ENCODE measurements around the gene DKKL1.

Gene DKKL1

GRCh38 chr19:49419173-49419572 is 55.5 kb downstream of the DKKL1 start:
- Mint-ChIP-seq H3K4me3 (no peak overlapping the region), H3K9me3 (peaks cover 3% of the 10 kb centered on the region), H3K27me3 (ENCODE audit: low read depth) (peaks cover 76% of the 10 kb centered on the region), H3K27ac (no peak overlapping the region), H3K36me3 (ENCODE audit: low read depth) (no peaks in the 10 kb centered on the region), H3K4me1 (peaks cover 46% of the 10 kb centered on the region)
- TF ChIP-seq, protein P1, sequence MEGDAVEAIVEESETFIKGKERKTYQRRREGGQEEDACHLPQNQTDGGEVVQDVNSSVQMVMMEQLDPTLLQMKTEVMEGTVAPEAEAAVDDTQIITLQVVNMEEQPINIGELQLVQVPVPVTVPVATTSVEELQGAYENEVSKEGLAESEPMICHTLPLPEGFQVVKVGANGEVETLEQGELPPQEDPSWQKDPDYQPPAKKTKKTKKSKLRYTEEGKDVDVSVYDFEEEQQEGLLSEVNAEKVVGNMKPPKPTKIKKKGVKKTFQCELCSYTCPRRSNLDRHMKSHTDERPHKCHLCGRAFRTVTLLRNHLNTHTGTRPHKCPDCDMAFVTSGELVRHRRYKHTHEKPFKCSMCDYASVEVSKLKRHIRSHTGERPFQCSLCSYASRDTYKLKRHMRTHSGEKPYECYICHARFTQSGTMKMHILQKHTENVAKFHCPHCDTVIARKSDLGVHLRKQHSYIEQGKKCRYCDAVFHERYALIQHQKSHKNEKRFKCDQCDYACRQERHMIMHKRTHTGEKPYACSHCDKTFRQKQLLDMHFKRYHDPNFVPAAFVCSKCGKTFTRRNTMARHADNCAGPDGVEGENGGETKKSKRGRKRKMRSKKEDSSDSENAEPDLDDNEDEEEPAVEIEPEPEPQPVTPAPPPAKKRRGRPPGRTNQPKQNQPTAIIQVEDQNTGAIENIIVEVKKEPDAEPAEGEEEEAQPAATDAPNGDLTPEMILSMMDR (IDR thresholded peaks at IDR 0.05; ENCODE audit: unreplicated experiment in 3 of 3), result no peak

GRCh38 chr19:49420227-49420626 is 56.5 kb downstream of the DKKL1 start:
- peaks cover 86% of the 10 kb centered on the region for H3K27me3 Mint-ChIP-seq (ENCODE audit: low read depth)
- peaks cover 45% of the 10 kb centered on the region for H3K4me1 Mint-ChIP-seq

DNA sequence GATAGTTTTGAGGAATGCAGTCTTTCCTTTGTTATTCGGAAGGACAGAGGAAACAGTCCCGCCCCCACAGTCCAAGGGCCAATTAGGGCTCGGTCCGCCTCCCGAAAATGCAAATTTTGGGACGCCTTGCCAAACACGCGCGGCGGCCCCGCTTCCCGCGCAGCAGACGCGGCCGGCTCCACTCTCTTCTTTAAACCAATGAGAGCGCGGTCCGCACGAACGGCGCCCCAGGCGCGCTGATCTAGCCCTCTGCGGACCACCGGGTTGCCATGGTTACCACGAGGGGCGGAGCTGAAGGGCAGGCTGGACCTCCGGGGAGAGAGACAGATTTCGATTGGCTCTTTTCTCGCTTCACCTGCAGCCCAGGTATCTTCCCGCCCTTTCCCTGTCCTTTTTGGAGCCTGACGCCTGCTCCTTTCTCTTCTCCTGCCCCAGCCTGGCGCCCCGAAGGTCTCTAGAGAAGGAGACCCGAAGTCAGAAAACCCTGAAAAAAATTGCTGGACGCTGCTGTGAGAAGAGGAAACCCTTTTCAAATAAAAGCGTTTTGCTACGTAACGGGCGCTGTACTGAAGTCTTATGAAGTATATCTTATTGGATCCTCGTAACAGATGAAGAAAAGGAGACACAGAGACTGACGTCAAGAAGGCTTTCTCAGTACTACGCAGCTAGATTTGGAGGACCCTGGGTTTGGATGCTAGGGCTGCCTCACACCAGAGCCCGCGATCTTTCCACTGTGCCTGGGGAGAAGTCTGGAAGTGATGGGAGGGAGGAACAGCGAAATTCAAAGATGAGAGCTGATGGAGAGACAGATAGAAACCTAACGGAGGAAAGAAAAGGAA is 57.6 kb downstream of the DKKL1 start:
- peak overlapping the region; percentile 24 to 29 (median 29) for H3K4me3 Mint-ChIP-seq
- no peak overlapping the region for H3K27ac Mint-ChIP-seq
- peaks cover 42% of the 10 kb centered on the region for H3K4me1 Mint-ChIP-seq
- peaks cover 3% of the 10 kb centered on the region for H3K9me3 Mint-ChIP-seq
- TF ChIP-seq, protein P1 (IDR thresholded peaks at IDR 0.05; ENCODE audit: unreplicated experiment in 3 of 3), result no peak
- H3K27me3 Mint-ChIP-seq (ENCODE audit: low read depth), result peaks cover 92% of the 10 kb centered on the region
- H3K36me3 Mint-ChIP-seq (ENCODE audit: low read depth), result no peaks in the 10 kb centered on the region

More at GRCh38 chr19:49420227-49420626, 56.5 kb downstream of the DKKL1 start:
- no peaks in the 10 kb centered on the region for H3K36me3 Mint-ChIP-seq (ENCODE audit: low read depth)
- peaks cover 3% of the 10 kb centered on the region for H3K9me3 Mint-ChIP-seq
- peak overlapping the region in 1 of 3 experiments; percentile 9 for H3K4me3 Mint-ChIP-seq
- no peak overlapping the region for H3K27ac Mint-ChIP-seq
- TF ChIP-seq, protein P1 (IDR thresholded peaks at IDR 0.05; ENCODE audit: unreplicated experiment in 3 of 3), result no peak

DNA sequence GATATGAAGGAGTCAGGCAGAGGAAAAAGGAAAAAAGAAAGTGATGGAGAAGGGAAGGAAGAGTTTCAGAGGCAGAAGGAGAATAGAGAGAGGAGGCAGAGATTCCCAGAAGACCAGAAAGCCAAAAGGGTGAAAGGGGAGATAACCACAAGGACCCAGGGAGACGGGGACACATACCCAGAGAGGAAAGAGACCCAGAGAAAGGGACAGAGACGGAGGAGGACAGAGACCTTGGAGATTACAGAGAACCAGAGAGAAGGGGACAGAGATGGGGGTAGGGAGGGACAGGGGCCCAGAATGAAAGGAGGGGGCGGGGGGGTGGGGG is 58.2 kb downstream of the DKKL1 start:
- Mint-ChIP-seq H3K36me3 (ENCODE audit: low read depth) (no peaks in the 10 kb centered on the region), H3K27me3 (ENCODE audit: low read depth) (peaks cover 93% of the 10 kb centered on the region), H3K9me3 (peaks cover 3% of the 10 kb centered on the region), H3K27ac (no peak overlapping the region), H3K4me3 (peak overlapping the region in 2 of 3 experiments; percentile 24 to 29), H3K4me1 (peaks cover 48% of the 10 kb centered on the region)
- TF ChIP-seq, protein P1 (IDR thresholded peaks at IDR 0.05; ENCODE audit: unreplicated experiment in 3 of 3), result no peak

DNA sequence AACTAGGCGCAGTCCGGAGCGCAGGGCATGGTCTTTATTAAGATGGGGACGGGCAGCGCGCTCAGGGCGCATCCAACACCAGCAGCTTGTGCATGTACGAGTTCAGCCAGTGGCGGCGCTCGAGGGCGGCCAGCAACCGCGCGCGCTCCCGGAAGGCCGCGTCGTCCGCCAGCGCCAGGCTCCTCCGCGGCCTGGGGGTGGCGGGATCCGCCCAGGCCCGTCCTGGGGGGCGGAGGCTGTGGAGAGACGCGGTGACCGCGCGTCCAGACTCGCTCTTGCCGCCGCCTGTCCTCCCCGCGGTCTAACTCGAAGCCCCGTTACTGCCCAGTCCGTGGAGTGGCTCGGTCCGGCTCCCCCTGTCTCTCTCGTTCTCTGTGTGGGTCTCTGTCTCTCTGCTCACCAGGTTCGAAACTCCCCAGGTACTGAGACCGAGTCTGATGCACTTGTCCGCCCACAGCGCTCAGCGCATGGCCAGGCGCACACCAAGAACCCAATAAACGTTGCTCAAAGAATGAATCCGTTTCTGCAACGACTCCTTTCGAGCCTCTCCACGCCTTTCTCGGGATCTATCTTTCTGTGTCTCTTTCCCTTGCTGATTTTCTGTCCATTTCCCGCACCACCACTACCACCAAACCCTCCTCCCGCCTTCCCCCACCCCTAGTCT is 58.9 kb downstream of the DKKL1 start:
- Mint-ChIP-seq H3K36me3 (ENCODE audit: low read depth) (no peaks in the 10 kb centered on the region), H3K4me1 (peaks cover 49% of the 10 kb centered on the region), H3K4me3 (peak overlapping the region; percentile 67 to 75 (median 70)), H3K27ac (no peak overlapping the region), H3K27me3 (ENCODE audit: low read depth) (peaks cover 96% of the 10 kb centered on the region), H3K9me3 (peaks cover 3% of the 10 kb centered on the region)
- TF ChIP-seq, protein P1 (IDR thresholded peaks at IDR 0.05; ENCODE audit: unreplicated experiment in 3 of 3), result peak; percentile 23 to 56 (median 49)

Data from nephron (organoid).